HG02642 (cell line): ENCODE results near the gene GREB1L.
"Not testable (repeated sequence)": the region's sequence is repeated elsewhere in the genome, so short reads cannot be mapped to it uniquely, and the experiment has no call there.

Experiments
- ATAC-seq: cut with Tn5 transposase; IDR thresholded peaks from one replicate; pipeline ENCODE4 v1.9.1; 2021; ENCODE audit warnings: mild to moderate bottlenecking; ENCODE audit not compliant: unreplicated experiment, poor library complexity

The GREB1L gene

GRCh38 chr18:21303445-21303844 is 61.4 kb downstream of the GREB1L start:
- ATAC-seq: no peak

- ATAC-seq: no peak
Measured at GRCh38 chr18:21303895-21304294, 61.9 kb downstream of the GREB1L start.

GRCh38 chr18:21305621-21306020 is 63.6 kb downstream of the GREB1L start:
- no peak for ATAC-seq

- no peak for ATAC-seq
Measured at GRCh38 chr18:21306368-21306767, 64.3 kb downstream of the GREB1L start.

GRCh38 chr18:21307578-21307977 is 65.5 kb downstream of the GREB1L start:
- no peak for ATAC-seq

- no peak for ATAC-seq
Measured at GRCh38 chr18:21309248-21309647, 67.2 kb downstream of the GREB1L start.

GRCh38 chr18:21311980-21312379 is 69.9 kb downstream of the GREB1L start:
- not testable (repeated sequence) for ATAC-seq

GRCh38 chr18:21313576-21313975 is 71.5 kb downstream of the GREB1L start:
- ATAC-seq: no peak

GRCh38 chr18:21314724-21315123 is 72.7 kb downstream of the GREB1L start:
- no peak for ATAC-seq

- not testable (repeated sequence) for ATAC-seq
Measured at GRCh38 chr18:21315126-21315525, 73.1 kb downstream of the GREB1L start.

GRCh38 chr18:21315741-21316197 is 73.7 kb downstream of the GREB1L start:
- ATAC-seq: no peak

- no peak for ATAC-seq
Measured at GRCh38 chr18:21316296-21316695, 74.3 kb downstream of the GREB1L start.

GRCh38 chr18:21321711-21322110 is 79.7 kb downstream of the GREB1L start:
- no peak for ATAC-seq

- ATAC-seq: no peak
Measured at GRCh38 chr18:21327101-21327500, 85.1 kb downstream of the GREB1L start.

GRCh38 chr18:21330122-21330701 is 88.2 kb downstream of the GREB1L start:
- no peak for ATAC-seq

GRCh38 chr18:21331065-21331464 is 89.0 kb downstream of the GREB1L start:
- no peak for ATAC-seq

- no peak for ATAC-seq
Measured at GRCh38 chr18:21335927-21336488, 94.0 kb downstream of the GREB1L start.

- no peak for ATAC-seq
Measured at GRCh38 chr18:21336846-21337245, 94.8 kb downstream of the GREB1L start.

GRCh38 chr18:21341141-21341540 is 99.1 kb downstream of the GREB1L start:
- ATAC-seq: no peak

GRCh38 chr18:21342372-21342771 is 100.3 kb downstream of the GREB1L start:
- ATAC-seq: no peak

GRCh38 chr18:21344860-21345259 is 102.8 kb downstream of the GREB1L start:
- no peak for ATAC-seq

- ATAC-seq: no peak
Measured at GRCh38 chr18:21345840-21346239, 103.8 kb downstream of the GREB1L start.
